Activated T-helper 1 cell treated with Interleukin-2 at 50 U/mL for 16 hours (primary cell): Measurements from ENCODE around the gene EXOSC10.
"Not testable (repeated sequence)": the region's sequence is repeated elsewhere in the genome, so short reads cannot be mapped to it uniquely, and the experiment has no call there.

Experiments
- DNase-seq: peaks from one replicate; pipeline ENCODE4 v3.0.0-alpha.2; 2020; ENCODE audit warnings: low read depth

Gene EXOSC10

DNA sequence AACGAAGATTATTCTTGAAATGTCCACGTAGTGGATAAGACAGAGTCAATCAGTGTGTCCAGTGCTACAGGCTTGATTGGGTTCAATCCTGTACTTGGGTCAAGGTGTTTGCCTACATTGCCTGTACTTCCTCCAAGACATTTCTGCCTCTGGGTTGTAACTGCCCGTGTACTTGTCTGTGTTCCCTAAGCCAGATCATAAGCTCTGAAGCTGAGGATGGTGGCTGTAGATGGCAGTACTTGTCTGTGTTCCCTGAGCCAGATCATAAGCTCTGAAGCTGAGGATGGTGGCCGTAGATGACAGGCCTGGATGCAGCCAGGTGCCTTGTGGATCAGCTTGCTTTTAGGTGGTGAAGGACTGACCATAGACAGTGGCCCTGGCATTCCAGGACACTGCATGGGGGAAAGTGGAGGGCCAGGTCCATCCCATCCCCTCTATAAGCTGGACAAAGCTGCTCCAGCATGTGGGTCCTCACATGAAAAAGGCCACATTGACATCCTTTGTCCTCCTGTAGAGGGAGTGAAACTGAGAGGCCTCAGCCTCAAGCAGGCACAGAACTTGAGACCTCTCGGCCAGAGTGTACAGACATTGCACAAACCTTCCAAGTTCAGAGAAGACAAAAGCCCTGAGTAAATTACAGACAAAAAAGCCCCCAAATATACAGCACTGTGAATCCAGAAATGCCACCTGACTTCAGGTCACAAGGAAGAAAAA lies 37.9 kb downstream of the EXOSC10 start:
- no peak for DNase-seq

DNA sequence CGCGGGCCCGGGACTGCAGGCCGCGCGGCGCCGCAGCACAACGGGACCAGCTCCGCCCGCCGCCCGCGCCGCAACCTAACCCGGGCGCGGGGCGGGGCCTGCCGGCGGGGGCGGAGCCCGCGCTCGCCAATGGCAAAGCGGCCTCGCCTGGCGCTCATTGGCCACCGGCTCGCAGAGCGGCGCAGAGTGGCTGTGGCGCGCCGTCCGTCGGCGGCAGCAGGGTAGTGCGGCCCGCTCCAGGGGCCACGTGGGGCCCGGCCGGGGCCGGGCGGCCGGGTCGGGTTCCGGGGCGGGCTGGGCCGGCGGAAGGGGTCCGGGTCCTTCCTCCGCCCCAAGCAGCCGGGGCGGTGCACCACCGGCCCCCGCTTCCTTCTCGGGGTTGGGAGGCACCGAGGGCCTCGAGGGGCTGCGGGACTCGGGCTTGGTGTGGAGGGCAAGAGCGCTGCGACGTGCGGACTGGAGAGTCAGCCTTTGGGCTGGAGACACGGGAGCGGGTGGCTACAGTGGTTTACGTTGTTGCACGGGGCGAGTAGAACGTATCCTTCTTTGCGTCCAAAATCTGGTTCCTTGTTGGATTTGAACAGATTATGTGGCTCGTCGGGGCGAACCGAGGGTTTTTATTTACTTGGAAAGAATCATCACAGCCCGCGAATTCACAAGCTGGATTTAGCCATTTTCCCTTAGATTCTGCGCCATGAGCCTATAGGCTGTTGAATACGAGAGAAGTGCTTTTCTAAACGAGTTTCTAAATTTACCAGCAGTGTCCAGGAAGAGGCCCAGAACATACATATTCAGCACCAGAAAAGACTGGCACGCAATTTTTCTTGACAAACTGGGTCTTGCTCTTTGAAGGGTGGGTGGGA lies 39.5 kb downstream of the EXOSC10 start, which contains the start of gene SRM:
Gene SRM, minus strand, starts transcription at position 51 of the 863 bp plus-strand sequence. CDS start 75 bp downstream, outside the sequence.
- peak; percentile 89 for DNase-seq

DNA sequence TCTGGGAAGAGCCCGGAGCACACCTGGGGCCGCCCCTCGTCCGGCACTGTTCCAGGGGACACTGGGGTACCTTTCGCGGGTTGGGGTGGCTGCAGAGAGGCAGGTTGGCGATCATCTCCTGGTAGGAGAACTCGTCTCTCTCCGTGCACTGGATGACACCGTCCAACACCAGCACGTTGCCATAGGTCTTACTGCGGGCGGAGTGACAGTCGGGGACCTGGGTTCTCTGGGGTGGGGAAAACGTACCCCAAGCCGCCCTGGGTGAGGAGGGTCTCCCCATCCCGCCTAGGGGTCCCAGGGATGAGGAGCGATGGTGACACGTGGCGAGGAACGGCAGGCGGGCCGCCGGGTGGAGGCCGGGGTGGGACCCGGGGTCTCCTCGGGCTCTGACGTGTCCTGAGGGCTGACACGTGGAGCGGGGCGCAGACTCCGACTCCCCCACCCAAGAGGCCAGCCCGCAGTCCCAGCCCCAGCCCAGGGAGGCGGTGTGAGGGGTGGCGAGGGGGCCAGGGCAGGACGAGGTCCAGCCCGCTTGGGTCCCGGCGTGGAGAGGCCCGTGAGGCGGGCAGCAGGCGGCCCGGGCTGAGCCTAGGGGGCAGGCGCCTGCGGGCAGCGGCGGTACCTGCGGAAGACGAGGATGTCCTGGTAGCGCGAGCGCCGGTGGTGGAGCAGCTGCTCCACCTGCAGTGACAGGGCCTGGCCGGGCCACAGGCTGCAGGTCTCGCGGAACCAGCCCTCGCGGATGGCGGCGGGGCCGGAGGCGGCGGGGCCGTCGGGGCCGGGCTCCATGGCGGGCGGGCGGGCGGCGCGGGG lies 40.3 kb downstream of the EXOSC10 start:
- DNase-seq: no peak

DNA sequence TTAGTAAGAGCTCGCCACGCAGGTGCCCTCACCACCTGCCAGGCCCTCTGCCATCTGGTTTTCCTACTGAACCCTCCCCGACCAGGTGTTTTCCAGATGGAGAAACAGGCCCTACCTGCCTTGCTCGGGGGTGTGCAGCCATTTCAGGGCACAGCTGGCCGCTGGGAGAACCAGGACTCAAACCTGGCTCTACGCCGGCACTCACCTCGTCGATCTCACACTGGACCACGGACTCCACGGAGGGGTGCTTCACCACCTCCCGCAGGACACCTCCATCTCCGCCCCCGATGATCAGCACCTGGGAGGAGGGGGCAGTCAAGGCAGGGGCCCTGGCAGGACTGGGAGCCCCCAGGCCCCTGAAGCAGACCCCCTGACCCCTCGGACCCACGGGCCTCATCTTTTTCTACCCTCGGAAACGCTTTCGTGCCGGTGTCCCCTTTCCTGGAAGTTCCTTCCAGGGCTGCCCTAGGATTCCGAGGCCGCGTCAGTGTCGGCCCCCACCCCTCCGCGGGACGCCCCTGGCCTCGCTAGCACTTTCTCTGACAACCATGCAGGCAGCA lies 41.0 kb downstream of the EXOSC10 start:
- DNase-seq: no peak

DNA sequence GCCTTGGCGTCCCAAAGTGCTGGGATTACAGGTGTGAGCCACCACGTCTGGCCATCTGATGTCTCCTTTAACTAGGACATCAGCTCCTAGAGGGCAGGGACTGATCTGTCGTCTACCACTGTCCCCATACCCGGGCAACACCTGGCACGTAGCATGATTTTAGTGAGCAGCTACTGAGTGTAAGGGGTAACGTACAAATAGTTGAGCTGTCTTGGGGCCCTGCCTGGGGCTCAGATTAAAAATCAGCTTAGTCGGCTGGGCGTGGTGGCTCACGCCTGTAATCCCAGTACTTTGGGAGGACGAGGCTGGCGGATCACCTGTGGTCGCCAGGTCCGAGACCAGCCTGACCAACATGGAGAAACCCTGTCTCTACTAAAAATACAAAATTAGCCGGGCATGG lies 41.6 kb downstream of the EXOSC10 start:
- DNase-seq: no peak

DNA sequence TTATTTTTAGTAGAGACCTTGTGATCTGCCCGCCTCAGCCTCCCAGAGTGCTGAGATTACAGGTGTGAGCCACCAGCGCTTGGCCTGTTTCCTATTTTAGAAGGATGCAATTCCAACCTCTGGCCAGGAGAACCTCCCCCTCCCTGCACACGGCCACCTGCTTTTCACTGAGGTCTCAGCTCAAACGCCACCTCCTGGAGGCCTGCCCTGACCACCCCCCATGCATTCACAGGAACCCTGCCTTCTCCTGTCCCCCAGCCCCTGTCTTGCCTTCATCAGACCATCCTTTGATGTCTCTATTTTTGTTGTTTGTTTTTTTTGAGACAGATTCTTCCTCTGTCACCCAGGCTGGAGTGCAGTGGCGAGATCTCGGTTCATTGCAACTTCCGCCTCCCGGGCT lies 42.2 kb downstream of the EXOSC10 start:
- no peak for DNase-seq

DNA sequence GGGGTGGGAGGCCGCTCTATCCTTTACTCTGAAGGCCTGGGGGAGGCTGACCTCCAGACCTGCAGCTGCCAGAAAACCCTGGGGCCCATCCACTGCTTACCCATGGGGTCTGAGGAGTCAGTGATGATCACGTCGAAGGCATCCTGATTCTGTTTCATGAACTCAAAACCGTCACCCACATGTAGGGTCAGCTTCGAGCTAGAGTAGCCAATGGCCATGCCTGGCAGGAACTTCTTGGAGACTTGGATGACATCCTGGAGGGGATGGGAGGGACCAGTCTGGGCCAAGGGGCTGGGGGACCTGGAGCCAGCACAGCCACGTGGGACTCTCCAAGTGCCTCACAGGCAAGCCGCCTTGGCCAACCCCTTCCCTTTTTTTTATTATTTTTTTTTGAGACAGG lies 43.2 kb downstream of the EXOSC10 start:
- DNase-seq: no peak

DNA sequence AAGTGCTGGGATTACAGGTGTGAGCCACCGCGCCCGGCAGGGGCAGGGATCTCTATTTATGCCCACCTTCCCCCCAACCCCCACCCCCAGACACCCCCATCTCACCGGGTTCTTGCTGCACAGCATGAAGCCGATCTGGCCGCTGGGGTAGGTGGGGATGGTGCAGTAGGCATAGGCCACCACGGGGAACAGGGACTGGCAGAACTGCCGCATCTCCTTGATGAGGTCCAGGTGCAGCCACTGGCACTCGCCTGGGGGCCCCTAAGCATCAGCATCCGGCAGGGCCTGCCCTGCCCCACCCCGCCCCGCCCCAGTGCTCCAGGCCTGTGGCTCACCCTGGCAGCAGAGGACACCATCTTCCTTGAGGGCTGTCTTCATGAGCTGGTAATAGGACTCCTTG lies 44.0 kb downstream of the EXOSC10 start:
- no peak for DNase-seq

DNA sequence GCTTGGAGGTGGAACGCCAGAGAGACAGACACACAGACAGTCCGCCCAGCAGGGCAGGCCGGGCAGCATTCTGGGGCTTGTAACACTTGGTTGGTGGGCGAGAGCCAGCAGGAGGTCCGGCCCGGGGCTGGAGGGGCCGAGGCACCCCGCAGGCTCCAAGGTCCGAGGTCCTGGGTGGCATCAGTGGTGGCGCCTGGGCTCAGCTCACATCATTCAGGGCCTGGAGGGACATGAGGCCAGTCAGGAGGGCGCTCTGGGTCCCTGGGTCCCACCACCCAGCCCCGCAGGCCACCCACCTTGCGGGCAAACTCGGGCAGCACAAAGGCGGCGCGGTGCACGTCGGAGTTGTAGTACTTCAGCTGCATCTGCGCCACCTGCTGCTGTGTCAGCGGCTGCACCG lies 45.0 kb downstream of the EXOSC10 start:
- DNase-seq: no peak

DNA sequence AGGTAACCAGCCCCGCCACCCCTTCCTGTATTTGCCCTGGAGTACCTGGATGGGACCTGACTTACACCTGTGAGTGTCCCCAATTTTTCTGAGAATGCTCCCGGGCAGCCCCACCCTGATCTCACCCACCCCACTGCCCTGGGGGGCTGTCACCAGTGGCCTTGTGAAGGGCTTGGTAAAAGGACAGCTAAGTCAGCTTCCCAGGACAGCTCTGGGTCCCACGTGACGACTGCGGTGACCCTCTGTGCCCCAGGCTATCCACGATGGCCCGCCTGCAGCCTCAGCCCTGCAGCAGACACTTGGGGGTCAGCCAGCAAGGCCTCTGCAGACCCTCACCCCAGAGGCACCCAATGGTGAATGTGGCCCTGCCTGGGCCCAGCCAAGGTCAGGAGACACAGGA lies 45.5 kb downstream of the EXOSC10 start:
- no peak for DNase-seq

DNA sequence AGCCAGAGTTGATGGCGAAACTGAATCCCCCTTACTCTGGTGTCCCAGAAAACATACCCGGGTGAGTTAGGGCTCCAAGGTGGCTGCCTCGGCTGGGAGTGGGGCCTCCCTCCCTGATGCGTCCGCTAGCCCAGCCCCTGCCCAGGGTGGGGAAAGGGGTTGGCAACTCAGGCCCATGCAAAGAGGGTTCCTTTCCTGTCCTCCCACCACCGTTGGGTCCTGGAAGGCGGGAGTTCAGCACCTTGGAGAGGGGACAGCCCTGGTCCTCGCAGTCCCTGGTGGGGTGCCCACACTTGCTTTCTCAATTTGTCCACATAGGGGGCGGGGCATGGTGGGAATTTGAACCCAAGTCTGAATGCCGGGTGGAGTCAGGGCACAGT lies 45.9 kb downstream of the EXOSC10 start:
- DNase-seq: no peak

DNA sequence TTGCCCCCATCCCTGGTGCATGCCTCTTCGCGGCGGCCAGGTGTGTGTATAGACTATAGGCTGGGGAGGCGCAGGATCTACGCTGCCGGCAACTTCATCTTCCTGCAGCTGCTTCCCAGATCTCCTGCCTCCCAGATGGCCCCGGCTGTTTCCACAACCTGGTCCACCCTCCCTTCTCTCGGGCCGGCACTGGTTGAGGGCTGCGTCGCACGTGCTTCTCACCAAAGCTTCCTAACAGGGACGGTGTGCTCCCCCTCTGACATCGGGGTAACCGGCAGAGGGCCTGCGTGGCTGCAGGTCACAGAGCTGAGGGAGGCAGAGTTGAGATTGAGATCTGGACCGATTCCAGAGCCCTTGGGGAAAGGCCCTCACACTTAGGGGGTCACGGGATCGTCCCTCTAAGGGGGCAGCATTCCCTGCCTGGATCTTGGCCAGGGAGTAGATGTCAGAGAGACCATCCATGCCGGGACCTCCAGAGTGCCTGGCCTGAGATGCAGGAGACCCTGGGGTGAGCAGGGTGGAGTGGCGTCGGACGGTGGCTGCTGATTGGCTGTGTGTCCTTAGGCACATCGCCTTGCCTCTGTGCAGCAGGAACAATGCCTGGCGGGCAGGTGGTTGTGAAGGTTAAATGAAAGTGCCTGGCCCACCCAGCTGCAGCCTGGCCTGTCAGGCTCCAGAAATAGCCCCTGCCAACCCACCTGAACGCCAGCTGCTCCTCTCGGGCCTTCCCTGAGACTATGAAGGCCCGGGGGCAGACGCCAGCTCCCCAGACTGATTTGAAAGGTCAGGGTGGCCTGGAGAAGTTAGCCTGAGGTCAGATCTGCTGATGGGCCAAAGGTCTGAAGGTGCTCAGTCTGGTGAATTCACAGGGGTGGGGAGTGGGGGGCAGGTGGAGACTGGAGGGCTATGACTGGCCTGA lies 46.6 kb downstream of the EXOSC10 start:
- DNase-seq: no peak

DNA sequence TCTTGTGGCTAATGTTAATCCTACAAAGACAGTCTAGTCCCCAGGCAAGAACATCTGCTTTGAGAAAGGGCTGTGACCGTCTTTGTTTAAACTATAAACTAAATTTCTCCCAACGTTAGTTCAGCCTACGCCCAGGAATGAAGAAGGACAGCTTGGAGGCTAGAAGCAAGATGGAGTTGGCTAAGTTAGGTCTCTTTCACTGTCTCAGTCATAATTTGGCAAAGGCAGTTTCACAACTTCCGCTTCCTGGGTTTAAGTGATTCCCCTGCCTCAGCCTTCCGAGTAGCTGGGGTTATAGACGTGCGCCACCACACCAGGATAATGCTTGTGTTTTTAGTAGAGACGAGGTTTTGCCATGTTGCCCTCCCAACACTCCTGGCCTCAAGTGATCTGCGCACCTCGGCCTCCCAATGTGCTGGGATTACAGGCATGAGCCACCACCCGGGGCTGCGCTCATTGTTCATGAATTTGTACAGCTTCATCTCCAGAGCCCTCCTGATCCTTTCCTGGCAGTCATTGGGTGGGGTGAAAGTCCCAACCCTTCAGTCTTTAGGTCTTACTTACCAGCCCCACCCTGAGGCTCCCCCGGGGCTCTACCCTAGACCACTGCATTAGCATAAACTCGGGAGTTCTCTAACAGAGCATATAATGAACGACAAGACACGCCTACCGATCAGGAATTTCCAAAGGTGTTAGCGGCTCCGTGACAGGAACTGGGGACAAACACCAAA lies 47.7 kb downstream of the EXOSC10 start:
- no peak for DNase-seq

DNA sequence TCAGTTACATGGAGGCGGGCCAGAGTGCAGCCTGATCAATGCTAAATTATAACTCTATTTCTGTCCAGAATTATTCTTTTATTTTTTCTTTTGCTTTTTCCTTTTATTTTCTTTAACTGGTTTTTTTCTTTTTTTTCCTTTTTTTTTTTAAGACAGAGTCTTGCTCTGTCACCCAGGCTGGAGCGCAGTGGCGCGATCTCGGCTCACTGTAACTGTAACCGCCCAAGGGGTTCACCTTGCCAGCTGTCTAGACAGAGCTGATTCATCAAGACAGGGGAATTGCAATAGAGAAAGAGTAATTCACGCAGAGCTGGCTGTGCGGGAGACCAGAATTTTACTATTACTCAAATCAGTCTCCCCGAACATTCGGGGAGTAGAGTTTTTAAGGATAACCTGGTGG lies 48.5 kb downstream of the EXOSC10 start:
- DNase-seq: not testable (repeated sequence)

DNA sequence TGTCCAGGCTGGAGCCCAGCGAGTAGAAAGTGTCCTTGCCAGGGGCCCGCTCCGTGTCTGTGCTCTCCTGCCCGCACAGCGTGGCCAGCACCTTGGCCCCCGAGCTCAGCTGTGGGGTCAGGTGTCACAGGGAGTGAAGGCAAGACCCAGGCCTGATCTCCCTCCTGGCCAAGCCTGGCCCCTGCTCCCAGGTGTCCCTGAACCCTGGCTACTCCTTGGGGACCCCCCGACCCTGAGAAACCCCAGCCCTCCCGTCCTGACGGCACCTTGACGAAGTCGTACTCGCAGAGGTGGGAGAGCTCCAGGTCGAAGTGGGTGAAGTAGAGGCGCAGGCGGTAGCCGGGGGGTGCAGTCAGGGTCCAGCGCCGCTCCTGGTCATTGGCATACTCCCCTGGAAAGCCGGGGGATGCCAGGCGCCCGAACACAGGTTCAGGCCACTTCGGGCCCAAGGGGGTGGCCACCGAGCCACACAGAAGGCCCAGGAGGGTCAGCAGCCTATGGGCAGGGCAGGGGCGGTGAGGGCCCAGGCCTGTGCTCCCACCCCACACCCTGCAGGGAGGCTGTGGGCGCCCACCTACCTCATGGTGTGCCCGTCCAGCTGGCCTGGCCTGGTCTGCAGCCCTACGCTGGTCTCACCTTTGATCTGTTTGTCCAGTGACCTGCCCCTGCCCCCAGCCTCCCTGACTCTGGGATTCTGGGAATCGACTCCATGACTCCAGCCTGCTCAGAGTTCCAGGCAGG lies 52.9 kb downstream of the EXOSC10 start, which contains the start of gene MASP2:
Gene MASP2, minus strand, starts transcription at position 615 of the 741 bp plus-strand sequence. Its CDS starts 32 bp downstream, at position 583.
- DNase-seq: no peak

DNA sequence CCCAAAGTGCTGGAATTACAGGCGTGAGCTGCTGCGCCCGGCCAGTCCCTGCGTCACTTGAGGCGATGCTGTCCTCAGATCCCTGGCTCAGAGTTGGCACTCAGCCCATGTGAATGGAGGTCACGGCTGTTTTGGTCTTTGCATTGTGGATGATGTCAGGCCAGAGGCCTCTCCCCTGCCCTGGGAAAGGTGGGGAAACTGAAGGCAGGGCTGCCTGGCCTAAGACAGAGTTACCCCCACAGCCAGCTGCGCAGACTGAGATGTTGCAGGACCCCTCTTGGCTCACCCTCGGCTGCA lies 53.5 kb downstream of the EXOSC10 start:
- DNase-seq: no peak

DNA sequence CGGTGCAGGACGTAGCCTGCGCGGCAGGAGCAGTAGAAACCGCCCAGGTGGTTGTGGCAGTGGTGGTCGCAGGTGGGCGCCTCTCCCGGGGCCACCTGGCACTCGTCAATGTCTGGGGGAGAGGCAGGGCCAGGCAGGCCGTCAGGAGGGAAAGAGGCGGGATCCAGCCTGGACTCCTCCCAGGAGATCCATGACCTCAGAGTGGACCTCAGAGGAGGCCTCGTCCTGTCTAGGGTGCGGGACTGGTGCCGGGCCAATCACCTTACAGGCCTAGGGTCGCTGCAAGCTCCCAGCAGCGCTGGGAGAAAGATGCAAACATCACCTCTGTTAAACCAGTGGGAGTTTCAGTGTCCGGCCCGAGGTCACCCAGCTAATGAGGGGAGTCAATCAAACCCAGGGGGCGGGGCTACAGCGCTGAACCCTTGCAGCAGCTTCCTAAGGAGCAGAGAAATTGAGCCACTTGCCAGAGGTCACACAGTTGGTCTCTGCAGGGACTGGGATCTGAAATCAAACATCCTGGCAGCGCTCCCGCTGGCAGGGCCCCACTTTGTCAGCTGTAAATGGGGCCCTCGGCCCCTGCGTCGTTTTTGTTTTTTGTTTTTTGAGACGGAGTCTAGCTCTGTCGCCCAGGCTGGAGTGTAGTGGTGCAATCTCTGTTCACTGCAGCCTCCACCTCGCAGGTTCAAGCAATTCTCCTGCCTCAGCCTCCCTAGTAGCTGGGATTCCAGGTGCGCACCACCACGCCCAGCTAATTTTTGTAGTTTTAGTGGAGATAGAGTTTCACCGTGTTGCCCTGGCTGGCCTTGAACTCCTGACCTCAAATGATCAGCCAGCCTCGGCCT lies 54.0 kb downstream of the EXOSC10 start:
- no peak for DNase-seq

DNA sequence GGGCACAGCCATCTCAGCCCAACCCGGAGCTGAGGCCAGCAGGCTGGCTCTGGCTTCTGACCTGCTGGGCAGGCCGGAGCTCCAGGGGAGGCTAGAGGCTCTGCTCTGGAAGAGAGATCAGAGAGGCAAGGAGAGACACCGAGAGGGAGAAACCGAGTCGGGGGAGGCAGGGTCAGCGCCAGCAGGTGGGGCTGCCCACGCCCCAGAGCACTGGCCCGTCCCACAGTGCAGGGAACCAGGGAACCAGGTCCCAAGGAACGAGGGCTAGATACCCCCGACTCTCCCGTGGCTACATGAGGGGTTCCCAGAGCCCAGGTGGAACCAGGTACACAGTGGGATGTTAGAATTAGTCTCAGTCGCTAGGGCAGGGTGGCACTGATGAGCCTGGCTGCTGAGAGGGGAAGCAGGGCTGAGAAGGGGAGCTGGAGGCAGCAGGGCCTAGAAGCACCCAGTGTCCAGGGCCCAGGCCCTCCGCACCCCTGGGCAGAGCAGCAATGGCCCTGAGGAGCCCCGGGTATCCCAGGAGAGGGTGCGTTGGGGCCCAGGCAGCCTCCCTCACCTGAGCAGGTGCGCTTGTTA lies 54.7 kb downstream of the EXOSC10 start:
- no peak for DNase-seq
